ENCODE measurements around the gene EPB41.

DNA sequence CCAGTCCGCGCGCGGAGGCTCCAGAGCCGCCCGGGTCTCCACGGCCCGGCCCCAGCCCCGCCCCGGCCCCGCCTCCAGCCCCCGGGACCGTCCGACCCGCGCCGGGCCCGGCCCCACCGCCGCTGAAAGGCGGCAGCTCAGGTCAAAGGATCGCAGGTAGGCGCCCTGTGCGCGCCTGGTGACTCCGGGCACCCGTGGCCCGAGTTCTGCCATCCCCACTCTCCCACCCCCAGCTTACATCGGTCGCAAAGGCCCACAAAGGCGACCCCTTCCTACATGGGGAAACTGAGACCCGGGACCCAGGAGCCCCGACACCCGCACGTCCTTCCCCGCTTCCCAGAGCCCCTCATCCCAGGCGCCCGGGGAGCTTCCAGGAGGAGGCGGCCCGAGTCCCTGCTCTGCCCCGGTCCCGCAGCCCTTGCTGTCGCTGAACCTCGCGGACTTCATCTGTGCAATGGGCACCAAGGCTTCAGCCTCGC, 209.6 kb downstream of the EPB41 start, which contains the start of gene TMEM200B:
- TF ChIP-seq, protein P1, sequence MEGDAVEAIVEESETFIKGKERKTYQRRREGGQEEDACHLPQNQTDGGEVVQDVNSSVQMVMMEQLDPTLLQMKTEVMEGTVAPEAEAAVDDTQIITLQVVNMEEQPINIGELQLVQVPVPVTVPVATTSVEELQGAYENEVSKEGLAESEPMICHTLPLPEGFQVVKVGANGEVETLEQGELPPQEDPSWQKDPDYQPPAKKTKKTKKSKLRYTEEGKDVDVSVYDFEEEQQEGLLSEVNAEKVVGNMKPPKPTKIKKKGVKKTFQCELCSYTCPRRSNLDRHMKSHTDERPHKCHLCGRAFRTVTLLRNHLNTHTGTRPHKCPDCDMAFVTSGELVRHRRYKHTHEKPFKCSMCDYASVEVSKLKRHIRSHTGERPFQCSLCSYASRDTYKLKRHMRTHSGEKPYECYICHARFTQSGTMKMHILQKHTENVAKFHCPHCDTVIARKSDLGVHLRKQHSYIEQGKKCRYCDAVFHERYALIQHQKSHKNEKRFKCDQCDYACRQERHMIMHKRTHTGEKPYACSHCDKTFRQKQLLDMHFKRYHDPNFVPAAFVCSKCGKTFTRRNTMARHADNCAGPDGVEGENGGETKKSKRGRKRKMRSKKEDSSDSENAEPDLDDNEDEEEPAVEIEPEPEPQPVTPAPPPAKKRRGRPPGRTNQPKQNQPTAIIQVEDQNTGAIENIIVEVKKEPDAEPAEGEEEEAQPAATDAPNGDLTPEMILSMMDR (IDR thresholded peaks at IDR 0.05): no peak
- TF ChIP-seq POLR2A (IDR thresholded peaks at IDR 0.05) (no peak), POLR2AphosphoS5 (IDR thresholded peaks at IDR 0.05) (no peak), EP300 (IDR thresholded peaks at IDR 0.05) (no peak)
